Fibroblast of lung (primary cell): ENCODE data around the gene NME8. TPM values are rescaled to one million over a fixed set of nuclear protein-coding genes. Genes with fewer than 3 reads are reported as not detected.

Experiments
- DNase-seq, 2 donors: peaks; one replicate each; pipeline versions ENCODE4 v3.0.0 to v3.0.0-alpha.2; 2010; ENCODE audit warnings: low read depth in 2 of 2
- H2AFZ ChIP-seq: 2 replicates; pipeline ENCODE4 v1.5.1; 2012; ENCODE audit warnings: low read length, control low read depth, inconsistent platforms
- H3K27ac ChIP-seq: 2 replicates; pipeline ENCODE4 v1.5.1; 2011; ENCODE audit warnings: low read length, control low read depth; ENCODE audit not compliant: insufficient read depth
- H3K27me3 ChIP-seq: 2 replicates; pipeline ENCODE4 v1.5.1; 2011; ENCODE audit warnings: mild to moderate bottlenecking, low read length; ENCODE audit not compliant: control insufficient read depth, insufficient read depth
- H3K36me3 ChIP-seq: 2 replicates; pipeline ENCODE4 v1.5.1; 2011; ENCODE audit warnings: low read length; ENCODE audit not compliant: control insufficient read depth, insufficient read depth
- H3K4me1 ChIP-seq: 2 replicates; pipeline ENCODE4 v1.5.1; 2011; ENCODE audit warnings: low read length; ENCODE audit not compliant: control insufficient read depth, insufficient read depth; ENCODE audit errors: extremely low read depth
- H3K4me2 ChIP-seq: 2 replicates; pipeline ENCODE4 v1.5.1; 2011; ENCODE audit warnings: low read length, control low read depth; ENCODE audit not compliant: insufficient read depth; ENCODE audit errors: extremely low read depth
- H3K4me3 ChIP-seq, 4 experiments: fragments of 200-600 bp in 1 of 4; sonication (generic) in 1 of 4; replicated peaks in 1 of 4; 2 replicates each; pipeline ENCODE4 v1.5.1; 2011 to 2016; ENCODE audit warnings: low read length in 4 of 4, low read depth in 3 of 4, mild to moderate bottlenecking in 3 of 4, control low read depth in 2 of 4, inconsistent platforms in 1 of 4, mixed read lengths in 1 of 4; ENCODE audit not compliant: insufficient read depth in 1 of 4; ENCODE audit errors: control extremely low read depth in 1 of 4
- H3K79me2 ChIP-seq: 2 replicates; pipeline ENCODE4 v1.5.1; 2012; ENCODE audit warnings: mild to moderate bottlenecking, low read length, inconsistent platforms; ENCODE audit not compliant: control insufficient read depth, insufficient read depth
- H3K9ac ChIP-seq: 2 replicates; pipeline ENCODE4 v1.5.1; 2011; ENCODE audit warnings: mild to moderate bottlenecking, low read length, control low read depth; ENCODE audit not compliant: insufficient read depth
- H3K9me3 ChIP-seq: 2 replicates; pipeline ENCODE4 v1.5.1; 2012; ENCODE audit warnings: low read depth, low read length; ENCODE audit not compliant: control insufficient read depth, insufficient read depth
- H4K20me1 ChIP-seq: 2 replicates; pipeline ENCODE4 v1.5.1; 2011; ENCODE audit warnings: low read length; ENCODE audit not compliant: control insufficient read depth, insufficient read depth; ENCODE audit errors: extremely low read depth
- EZH2 ChIP-seq: IDR thresholded peaks from 2 replicates; pipeline ENCODE4 v1.5.1; 2012; ENCODE audit warnings: low read length, control low read depth, mild to moderate bottlenecking; ENCODE audit errors: missing control alignments
- polyA plus RNA-seq, 2 donors: library from polyadenylated mRNA; depleted of rRNA in 1 of 2; stranded (reverse) in 1 of 2; unstranded in 1 of 2; fragments of >200 nt; gene quantifications; 2 replicates each; pipeline ENCODE4 v1.2.1, GENCODE V29; 2011 to 2012; ENCODE audit warnings: missing spikeins in 1 of 2
- total RNA-seq: library from RNA; depleted of rRNA; stranded (reverse); fragments of >200 nt; gene quantifications from 2 replicates; pipeline ENCODE4 v1.2.1, GENCODE V29; 2014
- TF ChIP-seq, protein P1 (sequence below), 2 donors: IDR thresholded peaks in 1 of 2; conservative IDR thresholded peaks in 1 of 2; 1 replicate in 1 of 2; 2 replicates in 1 of 2; pipeline ENCODE4 v1.5.1; 2011 to 2012; ENCODE audit warnings: low read length in 2 of 2, control low read depth in 1 of 2, inconsistent platforms in 1 of 2, low read depth in 1 of 2, mild to moderate bottlenecking in 1 of 2

The NME8 gene
- total and polyA plus RNA-seq, 2 donors (not counting 1 experiment from before 2014, with no cell fraction given): not detected

DNA sequence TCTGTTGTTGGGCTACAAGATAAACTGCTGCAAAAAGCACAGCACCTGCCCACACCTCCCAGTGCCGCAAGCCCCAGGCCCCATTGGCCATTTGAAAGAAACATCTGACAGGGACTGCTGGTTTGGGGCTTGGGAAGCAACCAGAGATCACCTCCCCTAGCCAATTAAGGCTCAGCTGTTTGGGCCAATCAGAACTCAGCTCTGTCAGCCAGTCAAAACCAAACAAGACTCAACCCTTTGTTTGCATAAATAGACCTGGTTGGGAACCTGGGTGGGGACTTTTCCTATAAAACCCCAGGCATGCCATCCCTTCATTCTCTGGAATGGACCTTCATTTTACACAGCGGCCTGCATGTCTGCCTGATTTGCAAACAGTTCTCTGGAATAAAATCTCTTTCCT, 17.2 kb upstream of the NME8 start:
- no peak for DNase-seq
- no peak overlapping the region for H3K4me3 ChIP-seq
- H3K4me1 ChIP-seq: no peaks in the 10 kb centered on the region
- no peak overlapping the region for H2AFZ ChIP-seq
- no peaks in the 10 kb centered on the region for H3K36me3 ChIP-seq
- no peak overlapping the region for H3K27ac ChIP-seq
- no peak overlapping the region for H3K4me2 ChIP-seq
- H3K79me2 ChIP-seq: no peaks in the 10 kb centered on the region
- H4K20me1 ChIP-seq: no peaks in the 10 kb centered on the region
- TF ChIP-seq, protein P1, sequence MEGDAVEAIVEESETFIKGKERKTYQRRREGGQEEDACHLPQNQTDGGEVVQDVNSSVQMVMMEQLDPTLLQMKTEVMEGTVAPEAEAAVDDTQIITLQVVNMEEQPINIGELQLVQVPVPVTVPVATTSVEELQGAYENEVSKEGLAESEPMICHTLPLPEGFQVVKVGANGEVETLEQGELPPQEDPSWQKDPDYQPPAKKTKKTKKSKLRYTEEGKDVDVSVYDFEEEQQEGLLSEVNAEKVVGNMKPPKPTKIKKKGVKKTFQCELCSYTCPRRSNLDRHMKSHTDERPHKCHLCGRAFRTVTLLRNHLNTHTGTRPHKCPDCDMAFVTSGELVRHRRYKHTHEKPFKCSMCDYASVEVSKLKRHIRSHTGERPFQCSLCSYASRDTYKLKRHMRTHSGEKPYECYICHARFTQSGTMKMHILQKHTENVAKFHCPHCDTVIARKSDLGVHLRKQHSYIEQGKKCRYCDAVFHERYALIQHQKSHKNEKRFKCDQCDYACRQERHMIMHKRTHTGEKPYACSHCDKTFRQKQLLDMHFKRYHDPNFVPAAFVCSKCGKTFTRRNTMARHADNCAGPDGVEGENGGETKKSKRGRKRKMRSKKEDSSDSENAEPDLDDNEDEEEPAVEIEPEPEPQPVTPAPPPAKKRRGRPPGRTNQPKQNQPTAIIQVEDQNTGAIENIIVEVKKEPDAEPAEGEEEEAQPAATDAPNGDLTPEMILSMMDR (conservative IDR thresholded peaks at IDR 0.05 in 1 of 2, IDR thresholded peaks at IDR 0.05 in 1 of 2; ENCODE audit: low read depth in 1 of 2, low read length in 2 of 2): no peak
- TF ChIP-seq EZH2: no peak
- H3K27me3 ChIP-seq: no peaks in the 10 kb centered on the region
- H3K9ac ChIP-seq: no peak overlapping the region
- no peaks in the 10 kb centered on the region for H3K9me3 ChIP-seq

DNA sequence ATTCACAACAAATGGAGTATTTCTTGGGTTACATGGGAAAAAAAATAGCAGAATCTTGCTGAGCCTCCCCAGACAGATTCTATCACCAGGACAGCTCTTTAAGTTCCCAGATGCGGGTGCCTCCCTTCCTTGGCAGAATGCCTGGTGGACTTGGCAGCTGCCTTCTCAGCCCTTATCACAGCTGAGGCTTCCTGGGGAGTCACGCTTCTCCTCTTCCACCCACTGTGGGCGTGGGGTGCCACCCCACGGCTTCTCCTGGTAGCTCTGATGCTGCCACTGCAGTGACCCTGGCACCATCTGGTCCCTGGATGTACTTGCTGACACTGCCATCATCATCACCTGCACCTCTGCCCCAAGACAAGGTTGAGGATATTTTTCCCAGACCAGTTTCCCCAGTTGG, 16.2 kb upstream of the NME8 start:
- H3K79me2 ChIP-seq: no peaks in the 10 kb centered on the region
- no peaks in the 10 kb centered on the region for H3K4me1 ChIP-seq
- no peak overlapping the region for H3K4me3 ChIP-seq
- H3K9me3 ChIP-seq: no peaks in the 10 kb centered on the region
- no peak overlapping the region for H2AFZ ChIP-seq
- no peaks in the 10 kb centered on the region for H4K20me1 ChIP-seq
- TF ChIP-seq, protein P1 (conservative IDR thresholded peaks at IDR 0.05 in 1 of 2, IDR thresholded peaks at IDR 0.05 in 1 of 2; ENCODE audit: low read depth in 1 of 2, low read length in 2 of 2): peak in 1 of 2 donors; percentile 4
- no peak for TF ChIP-seq EZH2
- no peaks in the 10 kb centered on the region for H3K36me3 ChIP-seq
- no peak overlapping the region for H3K9ac ChIP-seq
- no peak overlapping the region for H3K4me2 ChIP-seq
- no peaks in the 10 kb centered on the region for H3K27me3 ChIP-seq
- peak; percentile 2 to 80 for DNase-seq
- no peak overlapping the region for H3K27ac ChIP-seq

DNA sequence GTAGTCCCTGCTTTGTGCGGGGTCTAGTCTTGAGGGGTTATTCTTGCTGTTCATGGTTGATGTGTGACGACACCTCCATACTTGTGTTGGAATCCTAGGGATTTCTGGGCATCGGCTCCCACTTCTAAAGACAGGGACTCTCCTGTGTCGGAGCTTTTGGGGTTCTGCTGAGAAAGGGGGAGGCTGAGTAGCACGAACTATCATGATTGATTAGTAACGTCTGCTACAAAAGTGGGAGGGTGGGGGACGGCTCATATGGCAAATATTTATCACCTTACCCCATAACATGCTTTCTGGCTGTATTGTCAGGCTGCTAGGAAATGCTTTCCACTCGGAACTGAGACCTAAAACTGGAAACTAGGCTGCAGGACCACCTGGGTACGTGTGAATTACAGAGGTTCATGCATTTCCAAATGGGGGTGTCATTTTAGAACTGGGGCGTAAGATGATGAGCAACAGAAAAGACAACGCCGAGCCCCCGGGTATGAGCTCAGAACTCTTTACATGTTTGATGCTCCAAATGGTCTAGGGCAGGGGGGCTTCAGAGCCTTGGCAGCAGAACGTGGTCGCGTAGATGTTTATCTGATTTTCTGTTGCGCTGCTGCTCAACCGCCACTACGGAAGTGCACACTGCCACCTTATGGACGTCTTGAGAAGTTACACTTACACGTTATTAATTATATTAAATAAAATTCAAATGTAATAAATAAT, 15.1 kb upstream of the NME8 start:
- Histone ChIP-seq H3K4me1 (no peaks in the 10 kb centered on the region), H3K27ac (no peak overlapping the region), H3K27me3 (no peaks in the 10 kb centered on the region), H3K36me3 (no peaks in the 10 kb centered on the region), H3K9me3 (no peaks in the 10 kb centered on the region), H3K4me2 (peak overlapping the region; percentile 89), H4K20me1 (no peaks in the 10 kb centered on the region), H3K4me3 (peak overlapping the region; percentile 25 to 63 (median 44)), H2AFZ (peak overlapping the region; percentile 89), H3K79me2 (no peaks in the 10 kb centered on the region), H3K9ac (no peak overlapping the region)
- TF ChIP-seq EZH2: no peak
- TF ChIP-seq, protein P1 (conservative IDR thresholded peaks at IDR 0.05 in 1 of 2, IDR thresholded peaks at IDR 0.05 in 1 of 2; ENCODE audit: low read depth in 1 of 2, low read length in 2 of 2): peak; percentile 62 to 67
- DNase-seq: peak; percentile 24 to 70
